Hepatocyte (in vitro differentiated cells): ENCODE results near the gene PURA. TPM values are rescaled to one million over a fixed set of nuclear protein-coding genes. Genes with fewer than 3 reads are reported as not detected.
"Not testable (repeated sequence)": the region's sequence is repeated elsewhere in the genome, so short reads cannot be mapped to it uniquely, and the experiment has no call there.

Experiments used
- DNase-seq: peaks from one replicate; pipeline ENCODE4 v3.0.0-alpha.2; 2016; ENCODE audit warnings: low spot score
- H2AFZ ChIP-seq: fragments of 200-600 bp; sonication (generic); 2 replicates; pipeline ENCODE4 v1.6.0; 2016; ENCODE audit warnings: antibody characterized with exemption, mild to moderate bottlenecking
- H3K27ac ChIP-seq: fragments of 200-600 bp; sonication (generic); 2 replicates; pipeline ENCODE4 v1.5.1; 2016; ENCODE audit warnings: mild to moderate bottlenecking
- H3K27me3 ChIP-seq: fragments of 200-600 bp; sonication (generic); 2 replicates; pipeline ENCODE4 v1.6.1; 2016
- H3K36me3 ChIP-seq: fragments of 200-600 bp; sonication (generic); replicated peaks from 2 replicates; pipeline ENCODE4 v1.5.1; 2016; ENCODE audit warnings: low read depth; ENCODE audit not compliant: insufficient read depth
- H3K4me1 ChIP-seq: fragments of 200-600 bp; sonication (generic); 2 replicates; pipeline ENCODE4 v1.5.1; 2016; ENCODE audit warnings: mild to moderate bottlenecking, moderate library complexity; ENCODE audit not compliant: insufficient read depth
- H3K4me2 ChIP-seq: fragments of 200-600 bp; sonication (generic); 2 replicates; pipeline ENCODE4 v1.6.0; 2016
- H3K4me3 ChIP-seq: fragments of 200-600 bp; sonication (generic); 2 replicates; pipeline ENCODE4 v1.5.1; 2016; ENCODE audit warnings: mild to moderate bottlenecking
- H3K79me2 ChIP-seq: fragments of 200-600 bp; sonication (generic); 2 replicates; pipeline ENCODE4 v1.6.0; 2017; ENCODE audit warnings: mild to moderate bottlenecking
- H3K9me2 ChIP-seq: fragments of 200-600 bp; sonication (generic); replicated peaks from 2 replicates; pipeline ENCODE4 v1.6.0; 2017; ENCODE audit warnings: mild to moderate bottlenecking; ENCODE audit not compliant: insufficient read depth
- H3K9me3 ChIP-seq: fragments of 200-600 bp; sonication (generic); 2 replicates; pipeline ENCODE4 v1.5.1; 2016; ENCODE audit warnings: low read depth, mild to moderate bottlenecking
- H4K20me1 ChIP-seq: fragments of 200-600 bp; sonication (generic); 2 replicates; pipeline ENCODE4 v1.6.0; 2016; ENCODE audit warnings: mild to moderate bottlenecking; ENCODE audit not compliant: insufficient read depth, poor library complexity, severe bottlenecking
- CTCF ChIP-seq: fragments of 200-600 bp; sonication (generic); IDR thresholded peaks from 2 replicates; pipeline ENCODE4 v1.5.1; 2016; ENCODE audit warnings: antibody characterized with exemption, mild to moderate bottlenecking; ENCODE audit not compliant: poor library complexity
- EZH2 ChIP-seq: fragments of 200-600 bp; sonication (generic); IDR thresholded peaks from 2 replicates; pipeline ENCODE4 v1.6.1; 2016; ENCODE audit warnings: antibody characterized with exemption, mild to moderate bottlenecking, borderline replicate concordance
- EZH2phosphoT487 ChIP-seq: fragments of 200-600 bp; sonication (generic); IDR thresholded peaks from one replicate; pipeline ENCODE4 v1.6.1; 2018; ENCODE audit warnings: antibody characterized with exemption, mild to moderate bottlenecking, low read depth, moderate library complexity; ENCODE audit not compliant: unreplicated experiment, severe bottlenecking
- WGBS: methylation state at CpG from one replicate; pipeline ENCODE4 v1.1.6; 2016; ENCODE audit warnings: low lambda C conversion rate; ENCODE audit errors: missing lambda C conversion rate; 5-methylcytosine and 5-hydroxymethylcytosine counted together
- polyA plus RNA-seq: library from polyadenylated mRNA; unstranded; fragments of >200 nt; fragmentation: Nextera tagmentation; extraction: Ambion mirVana; gene quantifications from 2 replicates; pipeline ENCODE4 v1.2.1, GENCODE V29; 2016
- total RNA-seq: library from RNA; depleted of rRNA; stranded (reverse); fragments of >200 nt; gene quantifications from 2 replicates; pipeline ENCODE4 v1.2.3, GENCODE V29; 2014

PURA gene
- total and polyA plus RNA-seq, 2 experiments from 2014 or later: 7.4 to 13.8 TPM

- Histone ChIP-seq H3K27me3 (no peaks in the 10 kb centered on the region), H3K4me1 (no peaks in the 10 kb centered on the region), H3K27ac (no peak overlapping the region), H3K9me2 (no peaks in the 10 kb centered on the region), H3K4me2 (no peak overlapping the region), H2AFZ (no peak overlapping the region), H3K79me2 (no peaks in the 10 kb centered on the region), H3K4me3 (no peak overlapping the region), H4K20me1 (no peaks in the 10 kb centered on the region), H3K9me3 (no peaks in the 10 kb centered on the region), H3K36me3 (no peaks in the 10 kb centered on the region)
- 53% methylated on average over 8 of the region's 8 CpGs for WGBS
- TF ChIP-seq CTCF (no peak), EZH2phosphoT487 (no peak), EZH2 (no peak)
- DNase-seq: no peak
These were observed 40.0 kb downstream of the PURA start for GRCh38 chr5:140153905-140154304.

GRCh38 chr5:140154710-140155381 is 40.9 kb downstream of the PURA start:
- WGBS: 90% methylated on average over 21 of the region's 21 CpGs
- not testable (repeated sequence) for H3K9me3 ChIP-seq, H3K27me3 ChIP-seq, DNase-seq, H3K27ac ChIP-seq, H4K20me1 ChIP-seq, H3K9me2 ChIP-seq, H3K79me2 ChIP-seq, H3K4me1 ChIP-seq, H2AFZ ChIP-seq, H3K4me2 ChIP-seq, H3K36me3 ChIP-seq, H3K4me3 ChIP-seq

DNA sequence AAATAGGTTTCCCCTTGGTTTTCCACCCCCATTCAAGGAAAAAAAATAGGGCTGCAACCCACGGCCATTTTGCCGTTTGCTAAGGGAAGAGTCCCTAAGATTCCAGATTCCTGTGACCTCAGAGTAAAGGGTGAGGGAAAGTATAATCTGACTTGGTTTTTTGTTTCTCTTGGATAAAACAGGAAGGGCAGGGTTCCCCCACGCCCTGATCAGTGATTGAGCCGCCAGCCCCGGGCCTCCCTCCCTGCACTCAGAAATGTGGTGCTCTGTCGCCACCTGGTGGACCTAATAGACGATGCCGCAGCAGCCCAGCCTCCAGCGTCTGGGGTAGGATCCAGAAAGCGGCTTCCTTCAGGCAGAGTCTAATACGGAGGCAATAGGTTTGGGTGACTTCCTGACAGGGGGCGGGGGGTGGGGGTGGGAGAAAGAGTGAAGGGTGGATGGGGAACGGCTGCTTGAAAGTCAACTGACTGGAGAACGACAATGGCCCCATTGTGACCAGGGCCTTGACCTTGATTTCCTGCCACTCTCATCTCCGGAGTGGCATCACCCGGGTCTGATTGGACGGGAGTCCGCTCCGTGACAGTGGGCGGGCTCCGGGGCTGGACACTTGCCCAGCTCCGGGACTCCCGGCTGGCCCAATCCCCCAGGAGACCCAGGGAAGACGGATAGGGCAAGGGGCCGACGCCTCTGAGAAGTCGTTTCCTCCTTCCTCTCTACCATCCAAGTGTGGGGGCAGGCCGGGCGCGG is 43.3 kb downstream of the PURA start:
- no peak overlapping the region for H3K27ac ChIP-seq
- H2AFZ ChIP-seq: peak overlapping the region; percentile 31
- peak; percentile 93 for DNase-seq
- H3K9me3 ChIP-seq: no peaks in the 10 kb centered on the region
- H3K79me2 ChIP-seq: no peaks in the 10 kb centered on the region
- H3K4me3 ChIP-seq: no peak overlapping the region
- H4K20me1 ChIP-seq: no peaks in the 10 kb centered on the region
- peak overlapping the region; percentile 76 for H3K4me2 ChIP-seq
- no peaks in the 10 kb centered on the region for H3K4me1 ChIP-seq
- H3K27me3 ChIP-seq: no peaks in the 10 kb centered on the region
- no peak for TF ChIP-seq EZH2phosphoT487
- TF ChIP-seq CTCF: peak; percentile 96
- 8% methylated on average over 30 of the region's 30 CpGs for WGBS
- H3K36me3 ChIP-seq: no peaks in the 10 kb centered on the region
- H3K9me2 ChIP-seq: no peaks in the 10 kb centered on the region

DNA sequence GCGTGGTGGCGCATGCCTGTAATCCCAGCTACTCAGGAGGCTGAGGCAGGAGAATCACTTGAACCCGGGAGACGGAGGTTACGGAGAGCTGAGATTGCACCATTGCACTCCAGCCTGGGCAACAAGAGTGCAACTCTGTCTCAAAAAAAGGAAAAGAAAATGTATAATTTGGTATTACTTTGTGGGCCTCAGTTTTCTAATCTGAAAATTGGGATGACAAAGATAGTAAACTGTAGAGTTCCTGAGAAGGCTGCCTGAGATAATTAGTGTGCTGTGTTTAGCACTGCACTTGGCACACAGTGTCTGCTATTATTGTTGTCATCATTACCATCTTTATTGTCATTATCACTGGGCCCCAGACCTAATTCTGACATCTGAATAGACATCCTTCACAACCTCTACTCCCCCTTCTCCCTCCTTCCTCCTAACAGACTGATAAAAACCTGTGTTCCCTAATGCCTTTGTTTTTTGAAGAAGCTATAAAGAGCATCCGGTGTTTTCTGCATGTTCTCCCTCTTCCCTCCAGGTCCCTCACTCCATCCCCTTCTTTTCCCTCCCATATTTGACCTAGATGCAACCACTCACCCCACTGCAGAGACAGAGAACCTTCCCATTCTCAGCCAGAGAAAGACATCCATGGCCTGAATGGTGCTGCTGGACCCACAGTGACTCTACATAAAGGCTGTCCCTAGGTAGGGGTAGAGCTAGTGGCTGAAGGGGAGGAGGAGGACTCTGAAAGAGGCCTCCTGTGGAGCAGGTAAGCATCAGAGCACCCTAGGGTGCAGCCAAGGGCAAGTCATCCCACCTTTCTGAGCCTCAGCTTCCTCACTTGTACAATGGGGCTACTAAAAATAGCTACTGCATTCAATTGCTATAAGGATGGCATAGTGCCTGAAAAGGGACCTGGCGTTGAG is 45.4 kb downstream of the PURA start:
- H4K20me1 ChIP-seq: no peaks in the 10 kb centered on the region

More for the DNA sequence above, 45.4 kb downstream of the PURA start:
- H3K27ac ChIP-seq: no peak overlapping the region
- H3K4me2 ChIP-seq: no peak overlapping the region
- 92% methylated on average over 7 of the region's 7 CpGs for WGBS
- no peak for DNase-seq
- no peaks in the 10 kb centered on the region for H3K27me3 ChIP-seq
- H2AFZ ChIP-seq: no peak overlapping the region
- no peaks in the 10 kb centered on the region for H3K79me2 ChIP-seq
- no peaks in the 10 kb centered on the region for H3K9me2 ChIP-seq
- no peaks in the 10 kb centered on the region for H3K36me3 ChIP-seq
- H3K4me3 ChIP-seq: no peak overlapping the region
- no peaks in the 10 kb centered on the region for H3K4me1 ChIP-seq
- H3K9me3 ChIP-seq: no peaks in the 10 kb centered on the region
- TF ChIP-seq EZH2 (no peak), CTCF (no peak), EZH2phosphoT487 (no peak)
